Esophagus squamous epithelium (tissue), 5 donors: ENCODE measurements around the gene EHBP1. TPM values are rescaled to one million over a fixed set of nuclear protein-coding genes. Genes with fewer than 3 reads are reported as not detected.
"Not testable (repeated sequence)": the region's sequence is repeated elsewhere in the genome, so short reads cannot be mapped to it uniquely, and the experiment has no call there.

Experiments
- DNase-seq: peaks from one replicate; lab custom pipeline; 2025; lab: John Stamatoyannopoulos, UW
- H3K27ac ChIP-seq, 4 donors: fragments of 200-600 bp; sonication (generic); one replicate each; pipeline ENCODE4 v1.5.1; 2016 to 2019; ENCODE audit warnings: mild to moderate bottlenecking in 1 of 4
- H3K27me3 ChIP-seq, 4 donors: fragments of 200-600 bp; sonication (generic); 1 replicate in 3 of 4; 2 replicates in 1 of 4; pipeline versions ENCODE4 v1.5.1 to v1.6.0; 2017 to 2021; ENCODE audit warnings: antibody characterized with exemption in 1 of 4
- H3K36me3 ChIP-seq, 3 donors: fragments of 200-600 bp; sonication (generic); one replicate each; pipeline ENCODE4 v1.5.1; 2016 to 2019
- H3K4me1 ChIP-seq, 3 donors: fragments of 200-600 bp; sonication (generic); one replicate each; pipeline ENCODE4 v1.5.1; 2017 to 2019
- H3K4me3 ChIP-seq, 4 donors: fragments of 200-600 bp; sonication (generic); 1 replicate in 3 of 4; 2 replicates in 1 of 4; pipeline ENCODE4 v1.5.1; 2016 to 2019; ENCODE audit warnings: mild to moderate bottlenecking in 2 of 4, moderate library complexity in 1 of 4
- H3K9me3 ChIP-seq, 3 donors: fragments of 200-600 bp; sonication (generic); one replicate each; pipeline ENCODE4 v1.5.1; 2016 to 2019
- POLR2A ChIP-seq, 4 donors: fragments of 450-650 bp; IDR thresholded peaks; one replicate each; pipeline ENCODE4 v1.6.1; 2017; ENCODE audit warnings: antibody characterized with exemption in 4 of 4, mild to moderate bottlenecking in 4 of 4, moderate library complexity in 3 of 4
- WGBS, 2 donors: methylation state at CpG; one replicate each; pipeline ENCODE4 v1.1.5; 2018; 5-methylcytosine and 5-hydroxymethylcytosine counted together
- intact Hi-C: fragments of 100-400 bp; cut with DNase I; formaldehyde crosslinking; loops from one replicate; pipeline ENCODE4 v1.15.0; 2022
- total RNA-seq, 4 donors: library from RNA; depleted of rRNA; stranded (reverse); fragments of >200 nt; gene quantifications; one replicate each; pipeline ENCODE4 v1.1.0, GENCODE V29; 2016
- TF ChIP-seq, protein P1 (sequence below), 6 experiments: fragments of 450-650 bp in 4 of 6; fragments of 200-600 bp in 2 of 6; sonication (generic) in 2 of 6; IDR thresholded peaks; one replicate each; pipeline ENCODE4 v1.5.1; 2016 to 2019; ENCODE audit warnings: antibody characterized with exemption in 6 of 6, mild to moderate bottlenecking in 4 of 6, moderate library complexity in 4 of 6
- donor health status: DM: yes; HTN: yes; CAD: no.

EHBP1 gene
- total RNA-seq, 4 donors from 2014 or later, result 59.6 to 111 (median 77.9) TPM

GRCh38 chr2:62743506-62743905 lies 38.0 kb downstream of the EHBP1 start:
- Histone ChIP-seq H3K4me3 (no peak overlapping the region), H3K27me3 (no peaks in the 10 kb centered on the region), H3K27ac (no peak overlapping the region), H3K4me1 (peaks cover 0 to 50% (median 3%) of the 10 kb centered on the region in 3 donors), H3K36me3 (peaks cover 0 to 4% (median 0%) of the 10 kb centered on the region in 3 donors), H3K9me3 (no peaks in the 10 kb centered on the region)
- intact Hi-C loops, result no loop called here
- no peak for DNase-seq
- 86 to 95% methylated on average over 2 of the region's 2 CpGs for WGBS, 2 donors
- no peak for TF ChIP-seq POLR2A (IDR thresholded peaks at IDR 0.05)
- TF ChIP-seq, protein P1, sequence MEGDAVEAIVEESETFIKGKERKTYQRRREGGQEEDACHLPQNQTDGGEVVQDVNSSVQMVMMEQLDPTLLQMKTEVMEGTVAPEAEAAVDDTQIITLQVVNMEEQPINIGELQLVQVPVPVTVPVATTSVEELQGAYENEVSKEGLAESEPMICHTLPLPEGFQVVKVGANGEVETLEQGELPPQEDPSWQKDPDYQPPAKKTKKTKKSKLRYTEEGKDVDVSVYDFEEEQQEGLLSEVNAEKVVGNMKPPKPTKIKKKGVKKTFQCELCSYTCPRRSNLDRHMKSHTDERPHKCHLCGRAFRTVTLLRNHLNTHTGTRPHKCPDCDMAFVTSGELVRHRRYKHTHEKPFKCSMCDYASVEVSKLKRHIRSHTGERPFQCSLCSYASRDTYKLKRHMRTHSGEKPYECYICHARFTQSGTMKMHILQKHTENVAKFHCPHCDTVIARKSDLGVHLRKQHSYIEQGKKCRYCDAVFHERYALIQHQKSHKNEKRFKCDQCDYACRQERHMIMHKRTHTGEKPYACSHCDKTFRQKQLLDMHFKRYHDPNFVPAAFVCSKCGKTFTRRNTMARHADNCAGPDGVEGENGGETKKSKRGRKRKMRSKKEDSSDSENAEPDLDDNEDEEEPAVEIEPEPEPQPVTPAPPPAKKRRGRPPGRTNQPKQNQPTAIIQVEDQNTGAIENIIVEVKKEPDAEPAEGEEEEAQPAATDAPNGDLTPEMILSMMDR (IDR thresholded peaks at IDR 0.05), result no peak

DNA sequence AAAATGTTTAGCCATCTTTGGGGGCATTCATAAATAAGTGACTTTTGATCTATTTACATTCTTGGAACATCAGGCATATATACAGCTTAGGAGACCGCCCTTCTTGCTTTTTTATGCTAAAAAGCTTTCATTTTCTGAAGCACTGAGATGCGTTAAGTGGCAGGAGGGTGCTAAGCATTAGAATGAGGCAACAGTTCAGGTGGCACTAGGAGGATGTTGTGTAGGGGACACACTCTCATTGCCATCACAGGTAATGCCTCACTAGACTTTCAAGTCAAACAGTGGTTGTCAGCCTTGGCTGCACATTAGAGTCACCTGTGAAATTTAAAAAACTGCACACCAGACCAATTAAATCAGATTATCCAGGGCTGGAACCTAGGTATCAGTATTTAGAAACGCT lies 39.1 kb downstream of the EHBP1 start:
- 97 to 98% methylated on average over 3 of the region's 3 CpGs for WGBS, 2 donors
- no peak for TF ChIP-seq POLR2A (IDR thresholded peaks at IDR 0.05)
- TF ChIP-seq, protein P1 (IDR thresholded peaks at IDR 0.05), result no peak
- Histone ChIP-seq H3K36me3 (peaks cover 0 to 14% (median 0%) of the 10 kb centered on the region in 3 donors), H3K9me3 (no peaks in the 10 kb centered on the region), H3K4me3 (no peak overlapping the region), H3K4me1 (peaks cover 0 to 39% (median 3%) of the 10 kb centered on the region in 3 donors), H3K27ac (no peak overlapping the region), H3K27me3 (no peaks in the 10 kb centered on the region)
- no peak for DNase-seq
- intact Hi-C loops, result no loop called here

DNA sequence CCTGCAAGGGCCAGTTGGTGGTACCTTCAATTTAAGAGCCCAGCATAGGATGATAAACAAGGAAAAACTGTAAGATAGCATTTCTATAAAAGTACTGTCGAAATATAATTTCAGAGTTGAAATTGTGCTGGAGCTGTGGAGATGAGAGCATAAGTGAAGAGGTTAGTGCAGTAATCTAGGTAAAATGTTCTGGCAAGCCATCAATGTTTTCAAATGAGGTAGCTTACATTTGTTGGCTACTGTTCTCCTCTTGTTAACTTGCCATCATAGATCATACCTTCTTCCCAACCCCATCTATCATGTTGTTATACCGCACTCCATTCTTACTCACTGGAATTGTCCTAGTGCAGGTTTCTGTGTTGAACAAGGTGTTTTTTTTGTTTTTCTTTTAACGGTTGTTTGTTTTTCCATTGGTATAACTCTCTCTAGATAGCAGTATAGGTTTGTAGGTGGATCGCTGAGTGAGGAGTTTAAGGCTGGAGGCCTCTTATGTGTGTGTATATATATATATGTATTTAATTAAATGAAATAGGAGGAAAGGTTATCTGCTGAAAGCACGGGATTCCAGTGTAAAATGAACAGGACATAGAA lies 40.5 kb downstream of the EHBP1 start:
- WGBS, 2 donors, result 76 to 80% methylated on average over 5 of the region's 5 CpGs
- no peak overlapping the region for H3K4me3 ChIP-seq
- peaks cover 0 to 14% (median 0%) of the 10 kb centered on the region in 3 donors for H3K36me3 ChIP-seq
- no peak for TF ChIP-seq POLR2A (IDR thresholded peaks at IDR 0.05)
- TF ChIP-seq, protein P1 (IDR thresholded peaks at IDR 0.05), result no peak
- intact Hi-C loops, result no loop called here
- H3K9me3 ChIP-seq, result no peaks in the 10 kb centered on the region
- H3K27me3 ChIP-seq, result no peaks in the 10 kb centered on the region
- H3K4me1 ChIP-seq, result peaks cover 0 to 31% (median 3%) of the 10 kb centered on the region in 3 donors
- H3K27ac ChIP-seq, result no peak overlapping the region
- no peak for DNase-seq

- 70 to 72% methylated on average over 2 of the region's 2 CpGs for WGBS, 2 donors
- H3K27me3 ChIP-seq, result no peaks in the 10 kb centered on the region
- H3K4me3 ChIP-seq, result no peak overlapping the region
- H3K36me3 ChIP-seq, result peaks cover 0 to 14% (median 0%) of the 10 kb centered on the region in 3 donors
- H3K4me1 ChIP-seq, result peaks cover 0 to 20% (median 3%) of the 10 kb centered on the region in 3 donors
- TF ChIP-seq POLR2A (IDR thresholded peaks at IDR 0.05), result no peak
- TF ChIP-seq, protein P1 (IDR thresholded peaks at IDR 0.05), result no peak
- H3K27ac ChIP-seq, result no peak overlapping the region
- no peak for DNase-seq
- intact Hi-C loops, result no loop called here
- no peaks in the 10 kb centered on the region for H3K9me3 ChIP-seq
These were observed 41.7 kb downstream of the EHBP1 start for GRCh38 chr2:62747169-62747568.

DNA sequence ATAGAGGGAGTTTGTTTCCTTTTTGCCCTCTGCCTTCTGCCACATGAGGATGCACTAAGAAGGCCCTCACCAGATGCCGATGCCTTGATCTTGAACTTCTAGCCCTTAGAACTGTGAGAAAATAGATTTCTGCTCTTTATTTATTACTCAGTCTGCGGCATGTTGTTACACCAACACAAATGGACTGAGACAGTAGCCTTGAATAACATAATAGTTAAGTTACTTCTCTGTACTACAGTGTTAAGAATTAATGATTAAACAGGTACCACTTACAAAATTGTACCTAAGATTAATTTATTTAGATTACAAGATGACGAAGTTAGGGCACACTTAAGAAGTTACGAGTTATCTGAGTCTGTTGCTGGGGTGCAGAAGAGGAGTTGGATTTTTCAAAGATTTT lies 42.4 kb downstream of the EHBP1 start:
- no peak for DNase-seq
- TF ChIP-seq, protein P1 (IDR thresholded peaks at IDR 0.05), result no peak
- TF ChIP-seq POLR2A (IDR thresholded peaks at IDR 0.05), result no peak
- H3K9me3 ChIP-seq, result no peaks in the 10 kb centered on the region
- no peak overlapping the region for H3K4me3 ChIP-seq
- H3K4me1 ChIP-seq, result peaks cover 0 to 18% (median 3%) of the 10 kb centered on the region in 3 donors
- no peak overlapping the region for H3K27ac ChIP-seq
- peaks cover 0 to 14% (median 0%) of the 10 kb centered on the region in 3 donors for H3K36me3 ChIP-seq
- 90 to 97% methylated on average over 4 of the region's 4 CpGs for WGBS, 2 donors
- intact Hi-C loops, result no loop called here
- no peaks in the 10 kb centered on the region for H3K27me3 ChIP-seq

- DNase-seq, H3K9me3 ChIP-seq, intact Hi-C loops, H3K27ac ChIP-seq, H3K27me3 ChIP-seq, H3K4me3 ChIP-seq: not testable (repeated sequence)
- Histone ChIP-seq H3K36me3 (peaks cover 0 to 23% (median 0%) of the 10 kb centered on the region in 3 donors), H3K4me1 (peaks cover 0 to 18% (median 3%) of the 10 kb centered on the region in 3 donors)
- WGBS, 2 donors, result 100% methylated on average over 1 of the region's 1 CpG
These were observed 43.6 kb downstream of the EHBP1 start for GRCh38 chr2:62749111-62749510.
